ENCODE results near the gene ST6GALNAC1.

- TF ChIP-seq GATA2 (IDR thresholded peaks at IDR 0.05; ENCODE audit: low read depth, low read length) = peak; percentile 63; the same call in 1 of the 2 replicates
- TF ChIP-seq GATA3 (IDR thresholded peaks at IDR 0.05; ENCODE audit: low read depth, low read length) = no peak
Measured at GRCh38 chr17:76635659-76636360, 7.7 kb downstream of the ST6GALNAC1 start.
